RPMI8226 (cell line): ENCODE data around the gene IL1F10.

Experiments
- DNase-seq: peaks from one replicate; pipeline ENCODE4 v3.0.0-alpha.2; 2015

Gene IL1F10, protein sequence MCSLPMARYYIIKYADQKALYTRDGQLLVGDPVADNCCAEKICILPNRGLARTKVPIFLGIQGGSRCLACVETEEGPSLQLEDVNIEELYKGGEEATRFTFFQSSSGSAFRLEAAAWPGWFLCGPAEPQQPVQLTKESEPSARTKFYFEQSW

DNA sequence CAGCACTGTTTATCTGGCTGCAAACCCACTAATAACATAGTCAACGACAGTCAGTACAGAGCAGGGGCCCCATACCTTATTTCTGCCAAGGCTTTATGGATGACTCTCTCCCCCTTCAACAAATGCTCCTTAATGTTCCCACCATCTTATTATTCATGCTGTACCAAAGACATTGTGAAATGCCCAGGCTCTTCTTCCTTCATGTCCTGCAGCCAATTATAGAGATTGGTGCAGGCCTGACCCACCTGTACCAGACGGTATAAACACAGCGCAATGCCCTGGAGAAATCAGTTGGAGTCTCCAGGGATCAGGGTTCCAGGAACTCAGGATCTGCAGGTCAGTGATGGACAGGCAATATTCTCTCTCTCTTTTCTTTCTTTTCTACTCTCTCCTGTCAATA lies at the start of gene IL1F10:
Gene IL1F10, plus strand, starts transcription at position 290 of the 400 bp plus-strand sequence. CDS start 4,769 bp downstream, outside the sequence.
- no peak for DNase-seq

DNA sequence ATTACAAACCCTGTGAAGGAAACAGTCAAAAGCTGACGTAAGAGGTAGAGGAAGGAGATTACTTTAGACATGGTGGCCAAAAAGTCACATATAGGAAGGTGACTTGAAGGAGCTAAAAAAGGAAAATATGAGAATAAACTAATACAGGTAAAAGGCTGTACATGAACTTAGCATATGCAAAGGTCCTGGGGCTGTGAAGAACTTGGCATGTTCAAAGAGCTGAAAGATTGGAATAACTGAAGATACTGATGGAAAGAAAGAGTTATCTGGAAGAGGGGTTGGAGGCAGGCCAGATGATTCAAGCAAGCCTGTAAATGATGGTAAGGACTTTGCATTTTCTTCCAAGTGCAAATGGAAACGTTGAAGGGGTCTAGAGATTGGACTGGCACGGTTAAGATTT lies 49.3 kb upstream of the IL1F10 start:
- DNase-seq = no peak

DNA sequence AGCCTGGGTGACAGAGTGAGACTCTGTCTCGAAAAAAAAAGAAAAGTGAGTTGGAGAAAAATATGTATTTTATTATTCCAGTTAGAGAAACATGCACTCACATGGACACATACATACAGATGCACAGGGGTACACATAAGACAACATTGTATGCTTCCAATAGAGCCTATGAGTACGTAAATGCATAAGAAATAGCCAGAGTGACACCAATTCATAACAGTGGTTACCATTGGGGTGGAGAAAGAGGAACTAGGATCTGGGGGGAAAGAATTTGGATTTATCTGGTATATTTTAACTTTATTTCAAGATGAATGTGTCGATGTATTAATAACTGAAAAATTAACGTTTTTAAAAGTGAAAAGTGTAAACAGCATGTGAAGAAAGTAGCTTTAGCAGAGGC lies 46.5 kb upstream of the IL1F10 start:
- no peak for DNase-seq

DNA sequence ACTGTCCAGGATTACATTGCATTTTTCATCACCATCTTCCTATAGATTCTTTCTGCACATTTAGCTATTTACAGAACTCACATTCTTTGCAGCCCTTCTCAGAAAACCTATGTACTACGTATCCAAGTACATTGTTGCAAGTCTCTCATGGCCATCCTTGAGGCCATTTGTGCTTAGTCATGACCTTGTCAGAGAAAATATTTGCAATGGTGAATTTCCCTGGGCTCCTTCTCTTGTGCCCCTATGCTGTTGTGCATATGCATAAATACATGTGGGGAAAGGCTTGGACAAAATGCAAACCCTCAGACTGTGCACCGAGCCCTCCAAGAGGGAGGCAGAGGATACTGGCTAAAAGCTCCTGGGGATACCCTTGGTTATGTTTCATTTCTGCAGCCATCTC lies 43.0 kb upstream of the IL1F10 start:
- DNase-seq = no peak

DNA sequence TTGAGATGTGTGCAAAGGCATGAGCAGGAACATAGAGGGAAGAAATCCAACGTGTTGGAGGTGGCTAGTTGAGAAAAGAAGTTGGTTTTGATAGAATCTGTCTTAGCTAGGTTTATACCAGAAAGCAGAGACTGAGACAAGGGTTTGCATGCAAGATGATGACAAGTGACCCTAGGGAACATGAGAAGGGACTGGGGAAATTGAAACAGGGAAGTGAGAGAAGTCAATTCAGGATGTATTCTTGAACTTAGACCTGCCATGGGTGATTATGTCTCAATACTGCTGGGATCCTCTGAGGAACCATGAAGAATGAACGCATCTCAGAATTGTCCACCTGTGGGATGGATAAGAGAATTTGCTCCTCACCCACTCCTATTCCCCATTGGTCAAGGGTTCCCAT lies 42.0 kb upstream of the IL1F10 start:
- DNase-seq = no peak

DNA sequence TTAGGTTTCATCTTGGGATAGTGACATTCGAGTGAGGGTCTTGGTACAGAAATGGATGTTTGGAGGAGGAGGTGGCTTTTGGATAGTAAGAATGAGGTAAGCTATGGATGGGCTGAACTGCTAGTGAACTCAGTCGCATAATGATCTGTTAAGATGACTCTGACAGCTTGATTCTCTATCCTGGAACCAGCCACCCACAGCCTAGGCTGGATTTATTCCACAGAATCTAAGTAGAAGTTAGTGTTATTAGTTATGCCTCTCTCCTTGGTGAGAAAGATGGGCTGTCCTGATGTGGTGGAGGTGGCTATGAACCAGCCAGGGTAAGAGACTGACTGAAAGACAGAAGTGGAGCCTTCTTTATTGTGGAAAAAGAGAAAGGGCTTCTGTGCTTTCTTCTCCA lies 40.1 kb upstream of the IL1F10 start:
- DNase-seq = no peak

DNA sequence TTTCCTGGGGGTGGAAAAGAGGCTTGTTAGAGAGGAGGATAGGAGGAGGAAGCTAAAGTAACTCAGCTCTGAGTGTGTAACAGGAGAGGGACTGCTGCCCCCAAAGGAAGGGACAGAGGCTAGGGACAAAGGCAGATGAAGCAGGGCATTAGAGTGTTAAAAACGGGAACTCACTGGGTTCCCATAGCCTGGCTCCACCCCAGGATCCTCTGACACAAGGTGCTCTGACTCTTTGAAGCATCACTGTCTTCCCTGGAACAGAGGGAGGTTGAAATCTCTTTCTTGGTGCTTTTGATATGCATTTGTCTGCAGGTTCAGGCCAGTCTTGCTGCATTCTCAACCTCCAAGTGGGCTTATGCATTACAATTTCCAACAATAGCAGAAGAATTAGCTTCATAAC lies 39.7 kb upstream of the IL1F10 start:
- DNase-seq = no peak

DNA sequence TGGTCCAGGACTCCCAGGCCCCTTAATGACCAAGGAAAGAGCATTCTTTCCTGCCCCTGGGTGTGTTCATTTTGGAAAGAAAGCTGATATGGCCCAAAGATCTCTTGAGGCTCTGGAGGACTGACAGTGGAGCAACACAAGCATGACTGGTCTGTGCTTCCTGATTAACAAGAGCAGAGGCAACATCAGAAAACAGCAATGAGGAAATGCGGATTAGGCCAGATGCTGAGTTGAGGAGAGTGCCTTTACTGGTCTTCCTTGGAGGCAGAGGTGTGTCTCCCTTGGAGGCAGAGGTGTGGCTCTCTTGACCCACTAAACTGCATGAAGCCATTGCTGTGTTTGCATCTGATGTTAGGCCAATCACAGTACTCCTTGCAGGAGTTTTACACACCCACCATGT lies 35.0 kb upstream of the IL1F10 start:
- DNase-seq = no peak

DNA sequence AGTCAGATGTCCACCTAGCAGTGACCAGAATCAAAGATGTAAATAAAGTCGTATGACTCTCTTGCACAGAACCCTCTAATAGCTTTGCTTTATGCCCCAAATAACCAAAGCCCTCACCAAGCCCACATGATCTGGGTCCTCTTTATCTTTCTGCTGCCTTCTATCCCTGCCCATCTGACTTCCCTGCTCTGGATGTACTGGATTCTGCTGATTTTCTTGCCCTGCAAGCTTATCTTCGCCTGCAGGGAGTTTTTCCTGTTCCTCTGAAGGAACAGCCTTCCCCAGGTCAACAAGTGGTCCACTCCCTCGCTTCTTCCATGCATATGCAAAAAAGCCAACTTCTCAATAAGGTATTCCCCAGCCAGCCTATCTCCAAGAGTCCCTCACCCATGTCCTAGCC lies 33.8 kb upstream of the IL1F10 start:
- no peak for DNase-seq

DNA sequence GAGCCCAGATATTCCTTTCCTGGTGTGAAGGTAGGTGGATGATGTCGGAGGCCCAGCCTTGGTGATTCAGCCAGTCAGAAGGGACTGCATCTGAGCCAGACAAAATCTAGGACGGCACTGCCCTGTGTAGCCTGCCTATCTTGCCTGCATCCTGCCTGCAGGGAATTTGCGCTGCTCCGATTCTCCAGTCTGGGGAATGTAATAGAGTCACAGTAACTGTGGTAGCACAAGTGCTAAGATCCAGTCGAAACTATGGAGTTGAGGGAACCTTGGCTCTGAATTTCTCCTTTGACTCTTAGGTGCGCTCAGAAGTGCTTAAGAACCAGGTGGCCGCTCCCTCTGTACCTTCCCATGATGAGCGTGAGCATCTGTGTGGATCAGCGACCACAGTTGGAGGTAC lies 31.0 kb upstream of the IL1F10 start:
- no peak for DNase-seq

DNA sequence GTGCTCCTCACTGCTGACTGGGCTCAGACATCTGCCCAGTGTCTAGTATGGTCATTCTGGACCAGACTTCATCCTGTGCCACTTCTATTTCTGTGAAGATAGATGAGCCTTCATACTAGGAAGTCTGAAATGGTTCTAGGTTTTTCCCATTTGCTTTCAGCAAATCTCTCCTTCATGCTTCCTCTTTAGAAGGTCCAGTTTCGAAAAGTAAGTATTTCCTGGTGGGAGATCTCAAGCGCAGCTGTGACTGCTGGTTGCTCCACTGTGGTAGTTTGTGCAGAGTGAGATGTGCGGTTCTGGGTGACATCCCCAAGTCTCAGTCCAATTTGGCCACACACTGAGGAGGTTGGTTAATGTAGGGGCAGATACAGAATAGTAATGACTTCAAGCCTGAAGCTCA lies 29.5 kb upstream of the IL1F10 start:
- no peak for DNase-seq

DNA sequence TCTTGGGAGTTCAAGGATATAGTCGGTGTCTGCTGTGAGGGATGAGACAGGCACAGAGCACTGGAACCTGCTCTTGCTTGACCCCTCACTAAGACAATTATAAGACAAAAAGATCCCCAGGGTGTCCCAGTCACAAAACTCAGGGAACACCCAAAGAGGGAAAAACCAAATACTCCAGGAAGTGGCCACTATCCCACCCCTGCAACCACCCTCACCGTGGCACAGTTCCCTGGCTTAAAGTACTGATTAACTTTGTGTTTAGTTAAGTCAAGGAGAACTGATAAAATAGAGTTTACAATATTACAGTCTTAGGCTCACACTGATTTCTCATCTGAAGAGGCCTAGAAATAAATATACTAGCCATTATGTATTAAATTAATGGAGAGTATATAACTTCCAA lies 28.6 kb upstream of the IL1F10 start:
- no peak for DNase-seq

DNA sequence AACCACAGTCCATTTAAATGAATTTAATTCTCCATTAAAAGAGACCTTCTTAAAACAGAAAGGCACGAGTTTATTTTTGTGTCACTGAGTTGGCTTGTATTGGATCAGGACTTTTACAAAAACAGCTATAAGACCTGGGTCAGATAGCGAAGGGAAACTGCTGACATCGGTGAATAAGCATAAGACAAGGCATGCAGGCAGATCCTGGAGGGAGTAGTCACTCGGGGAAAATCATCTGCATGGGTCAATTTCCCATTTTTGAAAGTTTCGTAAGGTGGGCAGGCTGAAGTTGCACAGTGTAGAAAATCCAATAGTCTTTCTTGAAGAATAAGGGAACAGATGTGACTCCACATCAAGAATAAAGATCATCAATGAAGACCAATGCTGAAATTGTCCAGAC lies 28.1 kb upstream of the IL1F10 start:
- no peak for DNase-seq

DNA sequence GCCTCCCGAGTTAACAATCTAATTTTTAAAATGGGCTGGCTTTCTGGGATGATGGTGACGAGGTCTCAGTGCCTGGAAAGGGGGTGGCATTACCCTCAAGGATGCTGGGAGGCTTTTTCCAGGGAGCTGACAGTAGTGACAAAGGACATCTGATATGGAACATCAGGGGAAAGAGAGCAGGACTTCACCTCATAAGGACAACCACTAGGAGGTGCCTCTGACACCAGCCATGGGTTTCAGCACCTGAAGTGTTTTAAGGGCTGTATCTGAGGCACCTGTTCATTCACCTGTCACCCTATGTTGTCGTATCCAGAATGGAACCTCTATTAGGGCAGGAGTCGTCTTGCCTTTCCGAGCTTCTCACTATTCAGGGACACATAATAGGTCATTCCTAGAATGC lies 25.9 kb upstream of the IL1F10 start:
- no peak for DNase-seq

DNA sequence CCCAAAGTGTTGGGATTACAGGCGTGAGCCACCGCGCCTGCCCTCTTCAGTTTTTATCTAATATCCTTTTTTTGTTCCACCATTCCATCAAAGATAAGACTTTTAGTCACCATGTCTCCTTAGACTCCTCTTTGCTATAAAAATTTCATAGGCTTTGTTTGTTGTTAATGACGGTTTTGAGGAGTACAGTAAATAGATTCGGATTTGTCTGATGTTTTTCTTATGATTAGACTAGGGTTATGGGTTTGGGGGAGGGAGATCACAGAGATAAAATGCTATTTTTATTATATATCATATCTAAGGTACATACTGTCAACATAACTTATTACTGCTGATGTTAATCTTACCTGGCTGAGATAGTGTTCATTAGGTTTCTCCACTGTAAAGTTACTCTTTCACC lies 21.3 kb upstream of the IL1F10 start:
- no peak for DNase-seq

DNA sequence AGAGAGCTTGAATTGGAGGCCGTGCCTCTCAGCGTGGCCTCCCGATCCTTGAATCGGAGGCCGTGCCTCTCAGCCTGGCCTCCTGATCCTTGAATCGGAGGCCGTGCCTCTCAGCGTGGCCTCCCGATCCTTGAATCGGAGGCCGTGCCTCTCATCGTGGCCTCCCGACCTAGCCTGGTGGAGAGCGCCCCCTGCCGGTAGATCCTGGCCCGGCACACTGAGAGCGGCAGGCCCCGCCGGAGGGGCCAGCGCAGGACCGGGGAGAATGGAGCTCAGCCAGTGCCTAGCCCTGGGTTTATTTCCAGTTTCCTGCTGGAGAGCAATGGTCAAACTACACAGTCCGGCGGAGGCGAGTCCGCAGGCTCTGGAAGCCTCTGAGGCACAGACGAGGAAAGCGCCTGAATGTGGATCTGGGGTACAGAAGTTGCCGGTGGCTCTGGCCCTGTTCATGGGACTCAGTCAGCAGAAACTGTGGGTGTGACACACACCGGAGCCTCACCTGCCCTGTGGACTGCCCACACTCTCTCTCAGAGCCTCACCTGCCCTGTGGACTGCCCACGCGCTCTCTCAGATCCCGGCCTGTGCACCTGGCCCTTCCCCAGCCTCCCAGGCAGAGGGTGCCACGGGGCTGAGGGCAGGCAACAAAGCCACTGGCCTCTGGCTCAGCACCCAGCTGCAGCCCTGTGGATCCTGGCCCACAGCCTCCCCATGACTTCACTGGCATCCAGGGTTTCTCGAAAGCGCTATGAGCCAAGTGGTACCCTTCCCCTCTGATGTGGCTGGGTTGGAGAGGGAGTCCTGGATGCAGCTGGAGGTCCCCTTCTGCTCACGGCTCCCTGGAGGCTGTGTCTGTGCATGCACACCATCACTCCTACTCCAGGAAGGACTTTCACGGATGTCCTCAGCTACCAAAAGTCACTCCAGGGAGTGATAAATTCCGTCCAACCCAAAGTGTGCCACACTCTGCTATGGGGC lies 16.6 kb upstream of the IL1F10 start:
- DNase-seq = no peak

DNA sequence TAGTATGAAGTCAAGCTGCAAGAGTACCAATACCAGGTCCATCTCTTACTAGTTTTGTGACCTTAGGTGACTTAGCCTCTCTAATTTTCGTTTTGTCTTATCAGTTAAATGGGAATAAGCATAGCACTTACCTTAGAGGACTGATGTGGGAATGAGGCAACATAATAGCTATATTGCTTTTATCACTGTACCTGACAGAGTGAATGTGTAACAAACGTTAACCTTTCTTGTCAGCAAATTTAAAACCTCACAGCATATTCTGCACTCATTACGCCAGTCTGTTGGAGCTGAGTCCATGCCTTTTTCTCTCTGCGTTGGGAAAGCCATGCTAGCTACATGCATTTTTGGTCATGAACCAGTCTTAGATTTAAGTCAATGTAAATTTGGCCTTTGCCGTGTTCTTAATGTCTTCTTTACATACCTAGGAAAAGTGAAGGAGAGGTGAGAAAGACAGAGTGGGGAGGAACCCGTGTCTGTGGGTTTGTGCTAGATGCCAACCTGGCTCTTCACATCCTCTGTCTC lies 15.3 kb upstream of the IL1F10 start, which contains the start of gene IL36B:
Gene IL36B, minus strand, starts transcription at position 472 of the 522 bp plus-strand sequence.
- no peak for DNase-seq

DNA sequence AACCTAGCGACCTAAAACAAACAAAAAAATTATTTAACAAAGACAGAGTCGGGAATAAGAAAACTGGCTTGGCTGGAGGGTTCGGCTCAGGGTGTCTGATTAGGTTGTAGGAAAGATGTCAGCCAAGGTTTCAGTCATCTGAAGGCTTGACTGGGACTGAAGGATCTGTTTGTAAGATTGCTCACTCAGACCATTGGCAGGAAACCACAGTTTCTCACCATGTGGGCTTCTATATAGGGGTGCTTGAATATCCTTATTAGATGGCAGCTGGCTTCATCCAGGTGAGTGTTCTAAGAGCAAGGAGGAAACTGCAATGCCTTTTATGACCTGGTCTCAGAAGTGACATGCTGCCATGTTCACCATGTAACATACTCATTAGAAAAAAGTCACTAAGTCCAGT lies 14.1 kb upstream of the IL1F10 start:
- no peak for DNase-seq

DNA sequence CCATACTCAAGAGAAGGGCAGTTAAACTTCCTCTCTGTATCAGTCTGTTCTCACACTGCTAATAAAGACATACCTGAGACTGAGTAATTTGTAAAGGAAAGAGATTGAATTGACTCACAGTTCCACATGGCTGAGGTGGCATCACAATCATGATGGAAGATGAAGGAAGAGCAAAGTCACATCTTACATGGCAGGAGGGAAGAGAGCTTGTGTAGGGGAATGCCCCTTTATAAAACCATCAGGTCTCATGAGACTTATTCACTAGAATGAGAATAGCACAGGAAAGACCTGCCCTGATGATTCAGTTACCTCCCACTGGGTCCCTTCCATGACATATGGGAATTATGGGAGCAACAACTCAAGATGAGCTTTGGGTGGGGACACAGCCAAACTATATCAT lies 13.7 kb upstream of the IL1F10 start:
- no peak for DNase-seq

DNA sequence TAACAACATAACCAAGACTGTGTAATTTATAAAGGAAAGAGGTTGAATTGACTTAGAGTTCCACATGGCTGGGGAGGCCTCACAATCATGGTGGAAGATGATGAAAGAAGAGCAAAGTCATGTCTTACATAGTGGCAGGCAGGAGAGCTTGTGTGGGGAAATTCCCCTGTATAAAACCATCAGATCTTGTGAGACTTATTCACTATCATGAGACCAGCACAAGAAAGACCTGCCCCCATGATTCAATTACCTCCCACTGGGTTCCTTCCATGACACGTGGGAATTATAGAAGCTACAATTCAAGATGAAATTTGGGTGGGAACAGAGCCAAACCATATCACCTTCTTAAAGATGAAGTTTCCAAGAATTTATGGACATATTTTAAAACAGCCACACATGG lies 11.2 kb upstream of the IL1F10 start:
- DNase-seq = no peak

DNA sequence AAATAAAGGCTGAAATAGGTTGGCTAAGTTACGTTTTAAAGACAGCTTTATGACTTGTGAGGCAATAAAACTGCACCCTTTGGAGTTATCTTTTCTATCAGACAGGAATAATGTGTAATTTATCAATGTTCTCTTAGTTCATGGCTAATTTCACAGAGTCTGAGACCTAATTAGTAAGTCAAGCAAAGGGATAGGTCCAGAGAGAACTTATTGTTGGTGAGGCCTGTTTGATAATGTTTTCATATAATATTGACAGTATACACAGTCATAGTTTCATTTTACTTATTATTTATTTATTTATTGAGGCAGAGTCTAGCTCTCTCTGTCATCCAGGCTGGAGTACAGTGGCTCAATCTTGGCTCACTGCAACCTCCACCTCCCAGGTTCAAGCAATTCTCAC lies 10.7 kb upstream of the IL1F10 start:
- no peak for DNase-seq

DNA sequence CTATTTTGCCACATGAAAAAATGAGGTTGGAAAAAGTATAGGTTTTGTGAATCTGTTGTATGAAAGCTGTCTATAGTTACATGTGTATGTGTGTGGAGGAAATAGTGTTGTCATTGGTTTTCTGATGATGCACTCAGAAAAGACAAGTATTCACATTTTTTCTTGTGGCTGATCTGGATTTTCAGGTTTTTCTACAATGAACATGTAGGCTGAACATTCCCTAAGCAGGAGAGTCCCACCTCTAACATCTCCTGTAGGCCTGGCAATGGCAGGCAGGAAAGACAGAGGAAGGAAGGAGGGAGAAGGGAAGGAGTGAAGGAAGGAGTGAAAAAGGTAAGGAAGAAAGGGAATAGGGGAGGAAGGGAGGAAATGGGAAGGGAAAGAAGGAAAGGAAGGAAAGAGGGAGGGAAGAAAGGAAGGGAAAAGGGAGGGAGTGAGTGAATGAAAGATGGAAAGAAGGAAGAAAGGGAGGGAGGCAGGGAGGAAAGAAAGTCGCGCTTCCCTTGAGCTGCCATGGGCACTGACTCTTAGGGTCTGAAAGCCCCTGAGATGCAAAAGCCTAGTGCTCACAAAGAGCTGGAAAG lies 9.3 kb upstream of the IL1F10 start:
- DNase-seq = no peak

DNA sequence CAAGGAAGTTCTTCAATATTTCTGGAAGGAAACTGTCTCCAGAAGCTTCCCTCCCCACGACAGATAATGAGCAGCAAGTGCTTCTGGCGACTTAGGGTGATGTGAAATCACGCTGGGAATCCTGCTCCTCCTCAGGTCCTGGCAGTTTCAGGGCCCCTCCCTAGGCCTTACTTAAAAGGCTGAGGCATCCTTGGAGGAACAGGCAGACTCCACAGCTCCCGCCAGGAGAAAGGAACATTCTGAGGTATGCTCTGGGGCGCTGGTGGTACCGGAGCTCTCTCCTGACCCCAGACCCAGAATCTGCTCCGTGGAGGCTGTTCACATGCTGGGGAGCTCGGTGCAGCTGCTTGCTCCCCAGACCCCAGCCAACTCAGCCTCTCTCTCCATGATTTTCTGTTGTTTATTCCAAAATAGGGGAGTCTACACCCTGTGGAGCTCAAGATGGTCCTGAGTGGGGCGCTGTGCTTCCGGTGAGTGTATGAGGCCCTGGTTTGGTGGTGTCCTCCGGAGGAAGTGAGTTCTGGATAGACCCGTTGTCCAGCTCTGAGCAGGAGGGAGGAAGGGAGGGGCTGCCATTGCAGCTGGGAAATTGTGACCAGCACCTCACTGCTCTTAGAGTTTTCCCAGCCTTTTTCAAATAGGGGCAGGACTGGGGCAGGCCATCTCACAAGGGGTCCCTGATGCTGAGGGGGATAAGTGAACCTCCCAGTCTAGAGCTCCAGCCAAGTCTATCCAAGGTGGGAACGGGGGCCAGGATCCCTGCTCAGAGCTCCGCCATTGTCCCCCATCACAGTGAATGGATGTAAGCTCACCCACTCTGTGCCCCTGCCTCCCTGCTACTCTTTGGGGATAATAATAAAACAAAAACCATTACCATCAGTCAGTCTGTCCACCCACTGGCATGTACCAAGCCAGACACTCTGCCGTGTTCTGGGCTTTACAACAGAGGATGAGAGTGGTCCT lies 8.5 kb upstream of the IL1F10 start, which contains the start of gene IL36RN:
Gene IL36RN, plus strand, starts transcription at position 201 of the 963 bp plus-strand sequence. Its CDS starts 241 bp downstream, at position 442.
- DNase-seq = no peak
